ENCODE measurements around the gene DNAH2. TPM values are rescaled to one million over a fixed set of nuclear protein-coding genes. Genes with fewer than 3 reads are reported as not detected.

Gene DNAH2
- total and polyA plus RNA-seq, 2 donors (not counting 3 experiments of a cell fraction or from before 2014, with no cell fraction given), result 0.10 to 0.11 TPM

DNA sequence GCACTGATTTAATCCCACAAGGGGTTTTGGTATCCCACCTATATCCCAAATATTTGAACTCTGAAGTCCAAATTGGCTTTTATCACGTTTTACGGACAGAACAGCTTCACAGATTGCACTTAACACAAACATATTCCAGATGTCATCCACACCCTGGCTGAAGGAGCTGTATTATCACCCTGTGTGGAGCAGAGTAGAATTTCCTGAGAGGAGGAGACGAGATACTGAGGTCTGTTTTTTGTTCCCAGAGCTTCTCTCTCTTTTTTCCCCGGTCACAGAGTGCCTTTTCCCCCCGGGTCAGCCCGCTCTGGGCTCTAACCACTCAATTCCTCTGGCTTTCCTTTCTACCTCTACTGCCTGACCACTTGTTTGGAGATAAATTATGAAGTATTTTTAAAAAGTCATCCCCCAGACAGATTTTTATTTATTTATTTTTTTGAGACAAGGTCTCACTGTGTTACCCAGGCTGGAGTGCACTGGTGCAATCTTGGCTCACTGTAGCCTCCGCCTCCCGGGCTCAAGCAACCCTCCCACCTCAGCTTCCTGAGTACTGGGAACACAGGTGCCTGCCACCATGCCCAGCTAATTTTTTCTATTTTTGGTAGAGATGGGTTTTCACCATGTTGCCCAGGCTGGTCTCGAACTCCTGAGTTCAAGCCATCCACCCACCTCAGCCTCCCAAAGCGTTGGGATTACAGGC, 30.7 kb downstream of the DNAH2 start:
- intact Hi-C loops (cut with micrococcal nuclease), result no loop called here
- CTCF ChIA-PET, result interaction anchor here (0.8 to 9.7 kb wide), 2 partner anchors 34 to 242 kb away, joined by 3 to 236 read pairs; no protein-coding TSS in a partner anchor

More for the DNA sequence above, 30.7 kb downstream of the DNAH2 start:
- dilution Hi-C loops (cut with MboI; ENCODE audit: extremely low pct_ligation_motif_present, low sequenced_read_pairs), result no loop called here
- no TSS peak for BruUV-seq (replicated peaks)
- Histone ChIP-seq H3K27ac (ENCODE audit: insufficient read depth, low read depth, low read length) (no peak overlapping the region), H3K9me1 (replicated peaks; ENCODE audit: control insufficient read depth, extremely low read depth, insufficient read depth, low read length) (no peaks in the 10 kb centered on the region), H3K9ac (replicated peaks; ENCODE audit: extremely low read depth, insufficient read depth, low read length) (no peak overlapping the region), H3K36me3 (ENCODE audit: control insufficient read depth in 2 of 2, extremely low read depth in 1 of 2, insufficient read depth in 2 of 2, low read length in 2 of 2) (no peaks in the 10 kb centered on the region), H4K20me1 (replicated peaks; ENCODE audit: control insufficient read depth, extremely low read depth, insufficient read depth, low read length) (no peaks in the 10 kb centered on the region), H3K4me3 (replicated peaks in 1 of 3; ENCODE audit: insufficient read depth in 1 of 3, low read depth in 1 of 3, low read length in 3 of 3) (no peak overlapping the region), H3K4me1 (ENCODE audit: control insufficient read depth, extremely low read depth, insufficient read depth, low read length) (peaks cover 17% of the 10 kb centered on the region), H2AFZ (ENCODE audit: low read depth, low read length) (no peak overlapping the region), H3K27me3 (ENCODE audit: control insufficient read depth in 2 of 2, insufficient read depth in 2 of 2, low read length in 2 of 2) (no peaks in the 10 kb centered on the region), H3K4me2 (ENCODE audit: insufficient read depth, low read length) (no peak overlapping the region), H3K9me3 (replicated peaks; ENCODE audit: control insufficient read depth, insufficient read depth, low read length) (no peaks in the 10 kb centered on the region), H3K79me2 (ENCODE audit: control insufficient read depth, insufficient read depth, low read length) (no peaks in the 10 kb centered on the region)
- DNase-seq (ENCODE audit: low read depth, low spot score) (no peak), FAIRE-seq (no peak)
- TF ChIP-seq MYC (IDR thresholded peaks at IDR 0.05; ENCODE audit: low read depth, low read length) (no peak), GATA2 (IDR thresholded peaks at IDR 0.05; ENCODE audit: insufficient read depth, insufficient read length, low read depth, low read length) (no peak), JUN (IDR thresholded peaks at IDR 0.05; ENCODE audit: borderline replicate concordance, insufficient read depth, insufficient read length, low read depth) (no peak)
- TF ChIP-seq, protein P1, sequence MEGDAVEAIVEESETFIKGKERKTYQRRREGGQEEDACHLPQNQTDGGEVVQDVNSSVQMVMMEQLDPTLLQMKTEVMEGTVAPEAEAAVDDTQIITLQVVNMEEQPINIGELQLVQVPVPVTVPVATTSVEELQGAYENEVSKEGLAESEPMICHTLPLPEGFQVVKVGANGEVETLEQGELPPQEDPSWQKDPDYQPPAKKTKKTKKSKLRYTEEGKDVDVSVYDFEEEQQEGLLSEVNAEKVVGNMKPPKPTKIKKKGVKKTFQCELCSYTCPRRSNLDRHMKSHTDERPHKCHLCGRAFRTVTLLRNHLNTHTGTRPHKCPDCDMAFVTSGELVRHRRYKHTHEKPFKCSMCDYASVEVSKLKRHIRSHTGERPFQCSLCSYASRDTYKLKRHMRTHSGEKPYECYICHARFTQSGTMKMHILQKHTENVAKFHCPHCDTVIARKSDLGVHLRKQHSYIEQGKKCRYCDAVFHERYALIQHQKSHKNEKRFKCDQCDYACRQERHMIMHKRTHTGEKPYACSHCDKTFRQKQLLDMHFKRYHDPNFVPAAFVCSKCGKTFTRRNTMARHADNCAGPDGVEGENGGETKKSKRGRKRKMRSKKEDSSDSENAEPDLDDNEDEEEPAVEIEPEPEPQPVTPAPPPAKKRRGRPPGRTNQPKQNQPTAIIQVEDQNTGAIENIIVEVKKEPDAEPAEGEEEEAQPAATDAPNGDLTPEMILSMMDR (IDR thresholded peaks at IDR 0.05; ENCODE audit: extremely low read depth in 1 of 2, insufficient read depth in 1 of 2, low read depth in 1 of 2, low read length in 2 of 2), result no peak
- POLR2A ChIA-PET, result no interaction called here
